Astrocyte of the hippocampus (primary cell): Measurements from ENCODE around the gene IHH.
A peak's percentile ranks its signal among the peaks of the same experiment; 100 is the strongest.

Experiments used
- DNase-seq: peaks from one replicate; pipeline ENCODE4 v3.0.0; 2011; ENCODE audit warnings: low read depth, low spot score

Gene IHH

GRCh38 chr2:219041252-219041651 lies 19.5 kb downstream of the IHH start, which contains the start of gene CFAP65:
CFAP65 (minus strand) TSS chr2:219041516; CDS start chr2:219039048, 2,468 bp downstream.
- DNase-seq, result peak; percentile 66

GRCh38 chr2:219038600-219038999 lies 22.1 kb downstream of the IHH start:
- DNase-seq, result no peak

DNA sequence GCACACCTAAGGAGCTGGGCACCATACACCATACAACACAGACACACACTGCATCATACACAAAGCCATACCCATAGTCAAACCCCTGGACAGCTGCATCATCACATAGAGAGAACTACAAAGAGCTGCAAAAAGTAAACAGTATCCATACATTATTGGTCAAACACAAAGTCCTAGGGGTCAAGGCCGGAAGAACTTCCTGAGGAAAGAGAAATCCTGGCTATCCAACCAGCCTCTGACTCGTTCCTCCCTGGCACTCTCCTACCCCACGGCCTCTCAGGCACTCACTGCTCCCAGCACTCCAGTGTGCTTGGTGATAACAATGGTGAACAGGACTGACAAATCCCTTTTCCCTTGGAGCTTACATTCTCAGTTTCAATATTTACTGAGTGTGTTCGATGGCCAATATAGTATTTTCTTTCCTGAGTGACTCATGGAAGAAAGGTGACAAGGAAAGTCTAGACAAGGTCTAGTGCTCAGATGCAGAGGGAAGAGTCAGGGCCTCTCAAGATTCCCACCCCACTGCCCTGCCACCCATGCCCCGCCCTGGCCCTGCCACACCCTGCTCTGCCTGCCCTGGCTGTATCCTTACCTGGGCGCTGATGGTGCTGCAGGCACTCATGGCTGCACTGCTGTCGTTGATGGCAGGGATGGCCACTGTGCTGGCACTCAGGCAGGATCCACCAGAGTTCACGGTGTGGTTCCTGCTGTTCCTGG lies 22.8 kb downstream of the IHH start:
- DNase-seq, result no peak

- DNase-seq, result no peak
Observed at GRCh38 chr2:219035942-219036341, 24.8 kb downstream of the IHH start.

DNA sequence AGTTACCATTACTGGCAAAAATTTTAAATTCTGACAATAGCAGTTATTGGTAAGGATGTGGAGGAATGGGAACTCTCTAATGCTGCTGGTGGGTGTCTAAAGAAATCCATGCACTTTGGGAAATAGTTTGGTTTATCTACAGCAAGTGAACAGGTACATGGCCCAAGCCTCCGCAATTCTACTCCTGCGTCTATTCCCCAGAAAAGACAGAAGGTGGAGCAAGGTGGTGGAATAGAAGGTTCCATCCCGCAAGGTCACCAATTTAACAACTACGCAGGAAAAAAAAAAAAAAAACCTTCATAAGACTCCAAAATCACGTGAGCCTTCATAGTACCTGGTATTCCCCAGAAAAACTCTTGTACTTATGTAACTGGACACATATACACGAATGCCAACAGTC lies 25.9 kb downstream of the IHH start:
- DNase-seq, result no peak

DNA sequence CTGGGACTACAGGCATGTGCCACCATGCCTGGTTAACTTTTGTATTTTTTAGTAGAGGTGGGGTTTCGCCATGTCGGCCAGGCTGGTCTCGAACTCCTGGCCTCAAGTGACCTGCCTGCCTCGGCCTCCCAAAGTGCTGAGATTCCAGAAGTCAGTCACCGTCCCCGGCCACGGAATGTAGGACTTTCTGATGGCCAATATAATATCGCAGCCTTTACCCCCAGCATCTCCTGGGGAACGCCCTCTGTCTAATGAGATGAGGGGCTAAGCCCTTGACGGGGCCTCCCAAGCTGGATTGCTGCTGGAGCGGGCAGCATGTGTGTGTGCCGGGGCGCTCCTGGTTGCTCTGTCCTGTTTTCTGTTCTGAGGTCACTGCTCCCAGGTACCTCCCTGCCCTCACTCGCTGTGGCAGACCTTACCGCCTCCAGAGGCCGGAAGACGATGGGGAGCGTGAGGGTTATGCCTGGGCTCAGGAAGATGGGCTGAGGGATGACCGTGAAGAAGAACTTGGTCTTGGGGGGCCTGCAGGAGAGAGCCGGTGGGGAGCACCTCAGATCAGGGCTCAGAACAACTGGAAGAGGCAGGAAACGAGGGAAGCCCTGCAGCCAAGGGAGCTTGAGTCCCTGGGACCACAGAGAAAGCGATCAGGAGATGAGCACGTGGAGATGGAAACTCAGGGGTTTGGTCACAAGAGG lies 28.5 kb downstream of the IHH start:
- DNase-seq, result no peak

DNA sequence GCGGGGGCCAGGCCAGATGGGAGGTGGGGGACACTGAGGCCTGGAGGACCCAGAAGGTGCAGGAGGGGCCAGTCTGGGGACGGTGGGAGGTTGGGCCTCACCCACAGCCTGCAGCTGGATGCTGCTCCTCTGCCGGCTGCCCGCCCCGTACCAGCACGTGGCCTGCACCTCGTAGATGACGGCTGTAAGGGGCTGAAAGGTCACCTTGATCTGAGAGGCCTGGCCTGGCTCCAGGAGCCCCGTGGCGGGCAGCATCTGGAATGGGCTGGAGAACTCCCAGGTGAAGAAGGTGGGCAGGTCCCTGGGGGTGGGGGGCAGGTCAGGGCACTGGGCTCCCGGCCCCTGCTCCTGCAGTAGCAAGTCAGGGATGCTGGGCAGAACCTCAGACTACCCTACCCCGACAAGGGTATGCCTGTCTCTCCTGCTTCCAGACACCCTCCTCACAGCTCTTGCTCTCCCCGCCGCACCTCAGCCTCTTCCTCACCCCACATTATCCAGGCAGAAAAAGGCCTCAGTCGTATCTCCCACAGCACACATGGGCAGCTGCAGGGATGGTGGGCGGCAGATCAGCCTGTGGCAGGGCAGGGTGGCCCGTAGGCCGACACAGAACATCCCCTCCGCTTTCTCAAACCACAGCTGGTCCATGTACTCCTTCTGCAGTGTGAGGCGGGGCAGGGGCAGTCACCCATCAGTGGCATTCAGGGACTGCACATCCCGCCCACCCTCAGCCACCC lies 29.5 kb downstream of the IHH start:
- DNase-seq, result no peak

- DNase-seq, result no peak
Observed at GRCh38 chr2:219030177-219030940, 30.4 kb downstream of the IHH start.

- peak; percentile 89 for DNase-seq
Observed at GRCh38 chr2:219029829-219030165, 30.9 kb downstream of the IHH start.

DNA sequence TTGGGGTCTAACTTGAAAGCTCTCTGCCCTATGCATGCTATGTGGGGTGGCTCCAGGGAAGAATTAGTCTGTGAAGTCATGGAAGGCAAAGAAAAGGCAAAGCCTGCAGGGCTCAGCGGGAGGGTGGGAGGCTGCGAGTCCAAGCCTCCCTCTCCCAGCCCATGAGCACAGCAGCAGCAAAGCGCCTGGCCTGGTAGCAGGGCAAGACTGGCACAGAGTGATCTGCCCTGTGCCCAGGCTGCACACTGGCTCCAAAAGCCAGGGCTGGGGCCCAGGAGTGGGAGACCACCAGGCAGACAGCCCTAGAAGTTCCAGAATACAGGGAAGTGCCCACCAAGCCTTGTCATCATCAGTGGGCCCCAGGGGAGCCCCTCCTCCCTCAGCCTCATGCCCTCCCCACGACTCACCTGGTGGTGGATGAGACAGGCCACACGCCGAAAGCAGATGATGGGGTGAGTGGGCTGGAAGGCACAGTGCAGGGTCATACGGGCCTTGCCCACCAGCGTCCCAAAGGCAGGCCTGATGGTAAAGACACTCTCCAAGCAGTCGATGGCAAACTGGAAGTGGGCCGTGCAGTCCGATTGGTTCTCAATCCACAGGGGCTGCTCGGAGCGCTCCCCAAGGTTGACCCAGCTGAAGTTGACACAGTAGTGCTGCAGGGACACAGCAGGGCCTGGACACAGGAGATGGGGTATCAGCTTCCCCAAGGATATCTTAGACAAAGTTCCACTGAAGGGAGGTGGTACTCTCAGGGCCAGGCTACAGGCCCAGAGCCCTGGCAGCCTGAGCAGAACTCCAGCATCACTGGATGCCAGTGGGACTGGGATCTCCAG lies 31.5 kb downstream of the IHH start:
- no peak for DNase-seq

GRCh38 chr2:219028141-219028540 lies 32.6 kb downstream of the IHH start:
- DNase-seq, result no peak

- DNase-seq, result no peak
Observed at GRCh38 chr2:219027511-219028055, 33.1 kb downstream of the IHH start.

DNA sequence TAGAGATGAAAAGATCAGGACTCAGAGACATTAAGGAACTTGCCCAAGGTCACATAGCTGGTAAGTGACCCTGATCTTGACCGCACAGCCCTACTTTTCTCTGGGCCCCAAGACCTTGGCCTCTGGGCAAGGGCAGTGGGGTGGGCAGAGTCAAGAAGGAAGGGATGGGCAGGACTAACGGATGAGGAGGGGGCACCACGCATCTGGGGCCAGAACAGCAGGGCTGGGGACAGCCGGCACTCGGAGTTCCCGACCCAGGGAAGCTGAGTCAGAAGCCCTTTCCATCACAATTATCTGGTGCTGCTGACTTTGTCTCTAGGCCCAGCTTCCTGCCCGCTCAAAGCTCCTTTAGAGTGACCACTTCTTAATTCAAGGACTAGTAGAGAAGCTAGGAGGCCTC lies 33.8 kb downstream of the IHH start:
- DNase-seq, result no peak

DNA sequence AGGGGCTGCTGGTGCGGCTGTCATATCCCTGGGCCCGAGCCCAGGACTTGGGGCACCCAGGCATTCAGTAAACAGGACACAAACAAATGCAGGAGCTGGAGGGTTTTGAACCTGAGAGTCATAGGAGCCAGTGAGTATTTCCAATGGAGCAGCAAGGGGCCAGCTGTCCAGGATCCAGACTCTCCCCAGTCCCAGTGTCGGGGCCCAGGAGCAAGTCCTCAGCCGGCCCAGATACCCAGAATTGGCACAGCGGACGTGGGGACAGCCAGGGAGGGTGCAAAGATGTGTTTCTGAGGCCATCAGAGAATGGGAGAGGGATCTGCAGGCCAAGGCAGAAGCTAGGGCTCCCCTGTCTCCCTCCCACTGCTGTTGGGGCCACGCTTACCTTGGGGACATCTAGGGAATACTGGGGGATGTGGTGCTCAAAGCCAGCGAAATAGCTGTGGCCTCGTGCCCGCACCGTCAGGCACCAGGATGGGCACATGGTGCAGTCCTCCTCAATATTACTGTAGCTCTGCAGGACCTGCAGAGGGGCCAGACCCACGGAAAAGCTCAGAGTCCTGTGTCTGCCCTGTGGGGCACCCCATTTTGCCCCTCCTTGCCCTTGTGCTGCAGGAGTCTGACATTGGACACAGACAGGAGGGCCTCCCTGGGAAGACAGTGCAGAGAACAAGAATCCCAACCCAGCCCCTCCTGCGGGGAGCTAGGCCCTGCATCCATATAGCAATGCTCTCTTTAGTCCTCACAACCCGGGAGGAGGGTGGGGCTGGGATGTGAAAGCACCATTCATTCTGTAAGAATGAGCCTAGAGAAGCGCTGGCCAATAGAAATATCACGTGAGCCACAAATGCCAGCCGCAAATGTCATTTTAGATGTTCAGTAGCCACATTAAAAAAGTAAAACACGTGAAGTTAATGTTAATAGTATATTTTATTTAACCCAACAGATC lies 34.8 kb downstream of the IHH start:
- peak; percentile 18 for DNase-seq

GRCh38 chr2:219024059-219024458 lies 36.7 kb downstream of the IHH start:
- no peak for DNase-seq

DNA sequence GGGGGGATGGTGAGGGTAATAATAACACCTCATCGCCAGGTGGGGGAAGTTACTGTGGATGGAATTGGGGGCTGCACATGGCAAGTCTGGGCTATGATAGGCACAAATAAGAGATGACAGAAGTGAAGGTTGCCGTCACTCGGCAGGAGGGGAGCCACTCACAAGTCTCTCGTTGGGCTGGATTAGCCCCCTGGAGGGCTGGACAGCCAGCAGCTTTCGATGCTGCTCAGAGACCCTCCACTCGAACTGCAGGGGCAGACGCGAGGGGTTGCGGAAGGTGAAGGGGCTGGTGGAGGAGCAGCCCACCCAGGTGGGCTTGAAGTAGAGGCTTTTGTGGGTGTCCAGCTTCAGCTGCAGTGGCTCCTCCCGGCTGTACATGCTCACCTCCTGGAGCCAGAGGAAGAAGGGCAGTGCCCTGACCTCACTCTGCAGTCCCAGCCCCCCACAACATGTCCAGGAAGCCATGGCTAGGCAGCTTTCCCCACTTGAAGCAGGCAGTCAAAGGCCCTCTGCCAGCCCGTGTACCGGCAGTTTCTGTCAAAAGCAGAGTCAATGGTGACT lies 37.6 kb downstream of the IHH start:
- no peak for DNase-seq

DNA sequence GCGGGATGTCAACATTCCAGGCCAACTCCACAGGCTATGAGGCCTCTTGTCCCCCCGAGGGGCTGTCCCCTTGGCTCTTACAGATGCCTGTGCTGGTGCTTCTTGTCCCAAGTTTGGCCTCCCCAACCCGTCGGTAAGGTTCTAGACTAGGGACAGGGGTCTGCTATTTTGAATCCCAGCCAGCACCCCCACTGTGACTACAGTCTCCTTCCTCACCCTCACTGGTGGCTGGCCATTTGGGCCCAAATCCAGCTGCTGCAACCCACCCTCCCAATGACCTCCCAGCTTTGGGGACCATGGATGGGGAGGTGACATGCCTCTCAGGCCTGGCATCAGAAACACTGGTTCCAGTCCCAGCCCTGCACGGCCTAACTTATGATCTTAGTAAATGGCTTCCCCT lies 38.1 kb downstream of the IHH start:
- DNase-seq, result no peak

- no peak for DNase-seq
Observed at GRCh38 chr2:219022041-219022440, 38.7 kb downstream of the IHH start.

GRCh38 chr2:219021591-219021990 lies 39.1 kb downstream of the IHH start:
- no peak for DNase-seq
